K562 (cell line): ENCODE results near the gene RARRES2. TPM values are rescaled to one million over a fixed set of nuclear protein-coding genes. Genes with fewer than 3 reads are reported as not detected.

Source experiments
- IFI16 ChIP-seq: fragments of 250-450 bp; sonication (Bioruptor Pico); IDR thresholded peaks from 2 replicates; pipeline ENCODE4 v2.1.2; 2022; ENCODE audit warnings: mild to moderate bottlenecking, inconsistent platforms
- MYC ChIP-seq, 2 experiments: fragments of 250-450 bp in 1 of 2; sonication (Bioruptor Pico) in 1 of 2; IDR thresholded peaks; 2 replicates each; pipeline versions ENCODE4 v1.5.1 to v1.6.1; 2012 to 2021; ENCODE audit warnings: low read depth in 2 of 2, borderline replicate concordance in 1 of 2, improper control_type of control experiment in 1 of 2, low read length in 1 of 2, mild to moderate bottlenecking in 1 of 2, moderate library complexity in 1 of 2
- RBFOX2 ChIP-seq: fragments of 200-400 bp; formaldehyde crosslinking; IDR thresholded peaks from 2 replicates; pipeline ENCODE4 v1.6.1; 2017; ENCODE audit warnings: low read depth, mild to moderate bottlenecking, low read length, moderate library complexity
- TFAP4 ChIP-seq: sonication (generic); formaldehyde crosslinking; IDR thresholded peaks from 2 replicates; pipeline ENCODE4 v1.8.0; 2022; ENCODE audit warnings: missing genetic modification reagents, mild to moderate bottlenecking, moderate library complexity, borderline replicate concordance
- THRB ChIP-seq: fragments of 450-650 bp; formaldehyde crosslinking; conservative IDR thresholded peaks from 2 replicates; pipeline ENCODE4 v1.4.0; 2022; ENCODE audit warnings: mild to moderate bottlenecking, missing genetic modification characterization
- USF1 ChIP-seq: sonication (generic); formaldehyde crosslinking; IDR thresholded peaks from 2 replicates; pipeline ENCODE4 v1.9.0; 2022; ENCODE audit warnings: mild to moderate bottlenecking, missing genetic modification reagents
- ZBTB40 ChIP-seq, 2 experiments: fragments of 450-650 bp in 1 of 2; sonication (generic) in 1 of 2; formaldehyde crosslinking in 1 of 2; IDR thresholded peaks; 2 replicates each; pipeline versions ENCODE4 v1.7.1 to v1.9.0; 2016 to 2022; ENCODE audit warnings: inconsistent platforms in 1 of 2, mild to moderate bottlenecking in 1 of 2, missing genetic modification reagents in 1 of 2
- ZNF175 ChIP-seq: fragments of 200-800 bp; sonication (Bioruptor generic); IDR thresholded peaks from 2 replicates; pipeline ENCODE4 v1.6.1; 2016; ENCODE audit warnings: low read depth, mild to moderate bottlenecking, missing genetic modification characterization, missing compliant biosample characterization
- ZNF57 ChIP-seq: fragments of 450-650 bp; formaldehyde crosslinking; IDR thresholded peaks from 2 replicates; pipeline ENCODE4 v1.4.0; 2020; ENCODE audit warnings: mild to moderate bottlenecking, moderate library complexity
- ZNF780A ChIP-seq: fragments of 250-450 bp; sonication (Bioruptor Pico); IDR thresholded peaks from 2 replicates; pipeline ENCODE4 v1.5.0; 2021; ENCODE audit warnings: mild to moderate bottlenecking
- polyA plus RNA-seq, 8 experiments: library from polyadenylated mRNA; depleted of rRNA in 4 of 8; stranded (reverse) in 5 of 8; unstranded in 3 of 8; fragments of >200 nt; fragmentation: Nextera tagmentation in 2 of 8; fragmentation: Illumina TruSeq in 1 of 8; extraction: Ambion mirVana in 2 of 8; extraction: Trizol in 1 of 8; gene quantifications; 2 replicates each; pipeline versions ENCODE4 v1.2.1 to v1.2.3, GENCODE V29; 2011 to 2014; ENCODE audit warnings: inconsistent platforms in 1 of 8, missing spikeins in 1 of 8
- total RNA-seq, 7 experiments: library from RNA; depleted of rRNA in 6 of 7; stranded (reverse); fragments of >200 nt in 6 of 7; fragmentation: Illumina TruSeq in 2 of 7; extraction: Trizol in 2 of 7; gene quantifications; 2 replicates each; pipeline versions ENCODE4 v1.2.1 to v1.2.3, GENCODE V29; 2011 to 2021; ENCODE audit warnings: low replicate concordance in 1 of 7

The RARRES2 gene
- total and polyA plus RNA-seq, 9 of the 15 experiments (the other 6 are each of a cell fraction or from before 2014, with no cell fraction given) = 0.11 to 1.7 (median 0.23) TPM; not detected in 6

- peak; percentile 8; the same call in 1 of the 2 replicates for TF ChIP-seq USF1 (CRISPR knock-in tag)
- no peak for TF ChIP-seq ZNF57 (CRISPR knock-in tag)
- no peak for TF ChIP-seq ZBTB40 (IDR thresholded peaks at IDR 0.05)
- no peak for TF ChIP-seq ZBTB40 (CRISPR knock-in tag; IDR thresholded peaks at IDR 0.05)
- TF ChIP-seq THRB = no peak
- TF ChIP-seq TFAP4 (CRISPR knock-in tag) = peak; percentile 48; the same call in 1 of the 2 replicates
- TF ChIP-seq ZNF780A (CRISPR knock-in tag) = no peak
- no peak for TF ChIP-seq MYC (IDR thresholded peaks at IDR 0.05; ENCODE audit: low read depth, low read length)
- no peak for TF ChIP-seq MYC (CRISPR knock-in tag; IDR thresholded peaks at IDR 0.05; ENCODE audit: borderline replicate concordance, low read depth)
- no peak for TF ChIP-seq IFI16 (CRISPR knock-in tag)
- peak; percentile 36; the same call in 1 of the 2 replicates for TF ChIP-seq RBFOX2
- no peak for TF ChIP-seq ZNF175 (CRISPR knock-in tag)
Measured at GRCh38 chr7:150383710-150384397, 42.4 kb upstream of the RARRES2 start (continued).
